ENCODE results near the gene CACNA2D1. TPM values are rescaled to one million over a fixed set of nuclear protein-coding genes. Genes with fewer than 3 reads are reported as not detected.

CACNA2D1 gene
- total RNA-seq, 1 donor: 63.5 TPM

GRCh38 chr7:82445271-82445670, 1.7 kb upstream of the CACNA2D1 start:
- H3K4me3 ChIP-seq (ENCODE audit: low read depth, low read length): no peak overlapping the region
- DNase-seq (ENCODE audit: low read depth): no peak
- TF ChIP-seq, protein P1, sequence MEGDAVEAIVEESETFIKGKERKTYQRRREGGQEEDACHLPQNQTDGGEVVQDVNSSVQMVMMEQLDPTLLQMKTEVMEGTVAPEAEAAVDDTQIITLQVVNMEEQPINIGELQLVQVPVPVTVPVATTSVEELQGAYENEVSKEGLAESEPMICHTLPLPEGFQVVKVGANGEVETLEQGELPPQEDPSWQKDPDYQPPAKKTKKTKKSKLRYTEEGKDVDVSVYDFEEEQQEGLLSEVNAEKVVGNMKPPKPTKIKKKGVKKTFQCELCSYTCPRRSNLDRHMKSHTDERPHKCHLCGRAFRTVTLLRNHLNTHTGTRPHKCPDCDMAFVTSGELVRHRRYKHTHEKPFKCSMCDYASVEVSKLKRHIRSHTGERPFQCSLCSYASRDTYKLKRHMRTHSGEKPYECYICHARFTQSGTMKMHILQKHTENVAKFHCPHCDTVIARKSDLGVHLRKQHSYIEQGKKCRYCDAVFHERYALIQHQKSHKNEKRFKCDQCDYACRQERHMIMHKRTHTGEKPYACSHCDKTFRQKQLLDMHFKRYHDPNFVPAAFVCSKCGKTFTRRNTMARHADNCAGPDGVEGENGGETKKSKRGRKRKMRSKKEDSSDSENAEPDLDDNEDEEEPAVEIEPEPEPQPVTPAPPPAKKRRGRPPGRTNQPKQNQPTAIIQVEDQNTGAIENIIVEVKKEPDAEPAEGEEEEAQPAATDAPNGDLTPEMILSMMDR (IDR thresholded peaks at IDR 0.05; ENCODE audit: insufficient read depth, low read depth, low read length): no peak

DNA sequence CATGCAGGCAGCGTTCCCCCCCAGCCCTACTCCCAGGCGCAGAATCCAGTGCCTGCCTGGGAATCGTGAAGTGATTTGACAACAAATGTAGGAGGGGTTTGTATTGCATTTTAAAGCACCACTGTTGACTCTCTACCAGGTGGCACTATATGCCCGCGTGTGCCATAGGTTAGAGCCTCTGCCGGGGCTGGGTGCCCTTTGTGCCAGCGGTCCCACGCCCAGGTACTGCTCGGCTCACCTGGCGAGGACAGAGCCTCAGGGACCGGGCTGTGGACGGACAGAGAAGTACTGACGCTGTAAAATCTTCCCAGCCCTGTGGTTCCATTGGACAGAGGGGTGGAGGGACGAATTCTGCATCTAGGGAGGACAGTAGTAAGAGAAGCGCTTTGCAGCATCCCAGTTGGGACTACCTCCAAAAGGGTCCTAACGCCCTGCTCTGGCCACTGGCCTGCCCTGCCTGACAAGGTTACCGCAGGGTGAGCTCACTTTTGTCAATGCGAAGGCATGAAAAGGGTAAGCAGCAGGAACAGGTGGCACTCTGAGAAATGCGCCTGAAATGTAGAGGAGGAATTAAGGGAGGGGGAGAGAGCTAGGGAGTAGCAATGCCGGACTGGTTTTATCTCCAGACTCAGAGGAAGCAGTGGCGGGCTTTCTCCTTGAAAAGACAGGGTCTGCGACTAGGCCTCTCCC, 788 bp upstream of the CACNA2D1 start:
- DNase-seq (ENCODE audit: low read depth): no peak
- peak overlapping the region; percentile 87 for H3K4me3 ChIP-seq (ENCODE audit: low read depth, low read length)
- TF ChIP-seq, protein P1 (IDR thresholded peaks at IDR 0.05; ENCODE audit: insufficient read depth, low read depth, low read length): no peak

DNA sequence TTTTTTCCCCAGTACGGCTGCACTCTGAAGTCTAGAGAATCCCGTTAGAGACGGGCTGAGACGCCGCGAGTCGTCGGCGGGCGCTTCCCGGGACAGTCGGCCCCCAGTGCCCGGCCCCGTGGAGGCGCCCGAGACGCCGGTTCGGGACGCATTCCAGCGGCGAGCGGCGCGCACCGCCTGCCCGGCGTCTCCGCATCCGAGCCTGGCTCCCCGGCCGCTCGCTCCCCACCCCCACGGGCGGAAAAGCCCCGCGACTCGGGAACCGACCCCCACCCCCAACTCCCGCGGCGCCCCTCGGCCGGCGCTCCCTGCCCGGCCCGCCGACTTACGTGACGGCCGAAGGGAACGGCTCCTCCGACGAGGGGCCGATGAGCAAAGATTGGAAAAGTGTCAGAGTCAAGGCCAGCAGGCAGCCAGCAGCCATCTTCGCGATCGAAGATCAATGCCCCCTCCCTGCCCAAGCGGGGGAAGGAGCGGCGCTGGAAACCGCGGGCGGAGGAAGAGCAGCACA, 486 bp downstream of the CACNA2D1 start:
- peak overlapping the region; percentile 87 for H3K4me3 ChIP-seq (ENCODE audit: low read depth, low read length)
- TF ChIP-seq, protein P1 (IDR thresholded peaks at IDR 0.05; ENCODE audit: insufficient read depth, low read depth, low read length): no peak
- no peak for DNase-seq (ENCODE audit: low read depth)

DNA sequence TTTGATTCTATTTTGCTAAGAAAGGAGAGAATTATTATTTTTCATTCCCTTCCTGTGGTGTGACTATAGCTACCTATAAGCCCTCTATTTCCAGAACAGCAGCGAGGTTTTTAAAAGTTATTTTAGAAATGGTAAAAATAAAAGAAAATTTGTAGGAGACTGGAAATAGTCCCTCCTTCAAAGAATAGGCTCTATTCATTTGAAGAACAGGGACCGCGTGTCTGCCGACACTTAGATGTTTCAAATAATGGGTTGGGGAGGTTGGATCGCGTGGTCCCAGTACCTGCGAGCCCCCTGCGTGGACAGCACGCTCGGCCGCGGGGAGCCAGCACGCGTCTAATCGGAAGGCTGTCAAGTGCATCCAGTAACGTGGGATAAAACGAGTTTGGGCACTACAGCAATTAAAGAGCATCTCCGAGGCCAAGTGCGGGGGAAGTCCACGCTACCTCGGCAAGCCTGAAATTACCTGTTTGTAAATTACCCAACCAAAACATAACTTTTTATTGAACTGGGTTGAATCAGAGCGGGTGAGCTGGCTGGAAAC, 1.0 kb downstream of the CACNA2D1 start:
- peak overlapping the region; percentile 87 for H3K4me3 ChIP-seq (ENCODE audit: low read depth, low read length)
- DNase-seq (ENCODE audit: low read depth): peak; percentile 14
- TF ChIP-seq, protein P1 (IDR thresholded peaks at IDR 0.05; ENCODE audit: insufficient read depth, low read depth, low read length): no peak

DNA sequence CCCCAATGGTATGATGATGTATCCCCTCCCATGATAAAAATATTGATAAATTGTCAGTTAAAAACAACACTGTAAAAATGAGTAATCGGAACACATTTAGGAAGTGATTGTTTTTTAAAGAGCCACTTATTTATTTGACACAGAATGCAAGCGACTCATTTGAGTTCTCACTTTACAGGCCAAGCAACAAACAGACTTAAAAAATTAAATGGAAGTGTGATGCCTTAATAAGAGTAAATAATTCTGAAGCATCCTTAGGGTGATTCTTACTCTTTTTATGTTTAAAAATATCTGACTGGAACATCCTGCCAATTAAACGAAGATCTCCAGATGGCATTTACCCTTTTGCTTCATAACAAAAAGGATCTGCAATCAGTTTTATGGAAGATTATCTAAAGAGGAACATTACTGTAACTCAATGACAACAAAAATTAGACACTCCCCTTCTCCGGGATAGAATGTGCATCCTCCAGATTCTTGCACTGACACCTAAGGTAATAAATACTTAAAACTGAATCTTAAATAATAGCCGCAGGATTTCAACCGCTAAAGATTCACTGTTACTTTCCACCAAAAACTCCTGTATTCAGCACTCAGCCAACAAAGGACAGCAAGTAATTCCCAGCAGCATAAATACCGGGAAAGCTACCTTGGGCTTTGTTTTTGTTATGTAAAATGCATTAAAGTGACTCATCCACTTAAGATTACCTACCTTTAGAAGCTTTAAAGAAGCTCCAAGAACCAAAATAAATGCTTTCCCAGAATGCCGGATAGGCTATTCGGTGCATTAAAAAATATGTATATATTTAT, 1.7 kb downstream of the CACNA2D1 start:
- H3K4me3 ChIP-seq (ENCODE audit: low read depth, low read length): peak overlapping the region; percentile 87
- TF ChIP-seq, protein P1 (IDR thresholded peaks at IDR 0.05; ENCODE audit: insufficient read depth, low read depth, low read length): no peak
- DNase-seq (ENCODE audit: low read depth): peak; percentile 41

DNA sequence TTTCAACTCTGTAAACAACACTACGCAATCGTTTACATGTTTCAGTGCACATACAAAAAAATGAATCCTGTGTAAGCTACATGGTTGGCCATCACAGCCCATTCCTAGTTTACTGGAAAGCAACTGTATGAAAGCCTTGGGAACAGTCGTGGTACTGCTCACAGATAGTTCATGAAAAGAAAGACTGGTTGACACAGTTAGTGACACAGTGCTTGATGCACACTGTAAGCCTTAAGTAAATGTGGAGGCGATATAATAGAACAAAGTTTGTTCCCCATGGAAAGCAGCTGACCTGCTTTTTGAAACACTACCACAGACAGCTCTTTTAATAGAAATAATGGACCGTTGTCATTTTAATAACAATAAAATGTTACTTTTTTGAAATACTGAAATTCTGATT, 5.1 kb downstream of the CACNA2D1 start:
- DNase-seq (ENCODE audit: low read depth): no peak
- H3K4me3 ChIP-seq (ENCODE audit: low read depth, low read length): no peak overlapping the region
- TF ChIP-seq, protein P1 (IDR thresholded peaks at IDR 0.05; ENCODE audit: insufficient read depth, low read depth, low read length): no peak

All from fibroblast of villous mesenchyme (primary cell).